Inferior parietal cortex (tissue), 1 donor: ENCODE data around the gene PTCHD4.

Source experiments
- DNase-seq: peaks from one replicate; pipeline ENCODE4 v3.0.0-alpha.2; 2016; ENCODE audit errors: extremely low spot score

The PTCHD4 gene

GRCh38 chr6:48099713-48100587 lies 11.0 kb downstream of the PTCHD4 start:
- DNase-seq: no peak

GRCh38 chr6:48098923-48099322 lies 12.1 kb downstream of the PTCHD4 start:
- DNase-seq: no peak

GRCh38 chr6:48092550-48093217 lies 18.3 kb downstream of the PTCHD4 start:
- DNase-seq: no peak

- DNase-seq: no peak
These were observed 20.5 kb downstream of the PTCHD4 start for GRCh38 chr6:48090546-48090945.

GRCh38 chr6:48087448-48087847 lies 23.5 kb downstream of the PTCHD4 start:
- no peak for DNase-seq

GRCh38 chr6:48086187-48086586 lies 24.8 kb downstream of the PTCHD4 start:
- DNase-seq: no peak

GRCh38 chr6:48085131-48085741 lies 25.8 kb downstream of the PTCHD4 start:
- DNase-seq: no peak

- DNase-seq: no peak
These were observed 26.8 kb downstream of the PTCHD4 start for GRCh38 chr6:48084201-48084600.

- no peak for DNase-seq
These were observed 30.6 kb downstream of the PTCHD4 start for GRCh38 chr6:48080227-48081009.

- no peak for DNase-seq
These were observed 32.9 kb downstream of the PTCHD4 start for GRCh38 chr6:48078120-48078519.

- no peak for DNase-seq
These were observed 35.8 kb downstream of the PTCHD4 start for GRCh38 chr6:48075181-48075580.

- DNase-seq: no peak
These were observed 36.8 kb downstream of the PTCHD4 start for GRCh38 chr6:48073976-48074767.

- DNase-seq: no peak
These were observed 39.2 kb downstream of the PTCHD4 start for GRCh38 chr6:48071833-48072232.

- no peak for DNase-seq
These were observed 41.7 kb downstream of the PTCHD4 start for GRCh38 chr6:48069280-48069679.

- no peak for DNase-seq
These were observed 42.4 kb downstream of the PTCHD4 start for GRCh38 chr6:48068278-48069251.

GRCh38 chr6:48067886-48068277 lies 43.1 kb downstream of the PTCHD4 start:
- DNase-seq: no peak

- no peak for DNase-seq
These were observed 43.8 kb downstream of the PTCHD4 start for GRCh38 chr6:48067148-48067712.

GRCh38 chr6:48061265-48061990 lies 49.6 kb downstream of the PTCHD4 start:
- DNase-seq: no peak
